PC-3 (cell line): ENCODE results near the gene CSF1R. TPM values are rescaled to one million over a fixed set of nuclear protein-coding genes. Genes with fewer than 3 reads are reported as not detected.

ENCODE experiments used
- ATAC-seq: fragments of 200-7000 bp; cut with Tn5 transposase; 2 replicates; pipeline ENCODE4 v1.9.1; 2020; ENCODE audit warnings: mild to moderate bottlenecking, moderate library complexity
- BruUV-seq: library from RNA; stranded (reverse); fragments of 400-500 nt; replicated peaks from 2 replicates; lab custom pipeline; 2021; lab: Mats Ljungman, UMichigan
- CTCF ChIA-PET: fragments of 300-600 bp; sonication (Branson Sonifier 250); formaldehyde crosslinking; loops from one replicate; lab custom pipeline; 2022; ENCODE audit warnings: antibody characterized with exemption; lab: Charles Lee
- POLR2A ChIA-PET: fragments of 300-600 bp; sonication (Branson Sonifier 250); formaldehyde crosslinking; loops from one replicate; lab custom pipeline; 2022; ENCODE audit warnings: antibody characterized with exemption; ENCODE audit not compliant: unreplicated experiment; lab: Charles Lee
- DNase-seq: peaks from one replicate; pipeline ENCODE4 v3.0.0-alpha.2; 2015
- H2AFZ ChIP-seq: fragments of 300-600 bp; sonication (generic); 2 replicates; pipeline ENCODE4 v1.6.0; 2016; ENCODE audit warnings: antibody characterized with exemption, low read length
- H3F3A ChIP-seq: fragments of 300-600 bp; sonication (generic); one replicate; pipeline ENCODE4 v1.6.0; 2017; ENCODE audit warnings: antibody characterized with exemption, low read length, control low read depth, mild to moderate bottlenecking; ENCODE audit not compliant: unreplicated experiment
- H3K27ac ChIP-seq: fragments of 300-600 bp; sonication (generic); 2 replicates; pipeline ENCODE4 v1.5.1; 2016; ENCODE audit warnings: mild to moderate bottlenecking, low read length
- H3K27me3 ChIP-seq: fragments of 300-600 bp; sonication (generic); 2 replicates; pipeline ENCODE4 v1.6.1; 2016; ENCODE audit warnings: low read length, mixed read lengths
- H3K36me3 ChIP-seq: fragments of 300-600 bp; sonication (generic); 2 replicates; pipeline ENCODE4 v1.6.1; 2016; ENCODE audit warnings: low read depth, mixed run types, low read length, mixed read lengths
- H3K4me1 ChIP-seq: fragments of 300-600 bp; sonication (generic); 2 replicates; pipeline ENCODE4 v1.5.1; 2016; ENCODE audit warnings: low read length; ENCODE audit not compliant: insufficient read depth
- H3K4me2 ChIP-seq: fragments of 300-600 bp; sonication (generic); 2 replicates; pipeline ENCODE4 v1.6.0; 2016; ENCODE audit warnings: low read length
- H3K4me3 ChIP-seq: fragments of 300-600 bp; sonication (generic); 2 replicates; pipeline ENCODE4 v1.5.1; 2016; ENCODE audit warnings: mild to moderate bottlenecking, low read length, mixed read lengths
- H3K79me2 ChIP-seq: fragments of 300-600 bp; sonication (generic); 2 replicates; pipeline ENCODE4 v1.6.1; 2017; ENCODE audit warnings: low read length, mixed read lengths
- H3K9ac ChIP-seq: fragments of 300-600 bp; sonication (generic); 2 replicates; pipeline ENCODE4 v1.6.0; 2016; ENCODE audit warnings: mild to moderate bottlenecking, low read length
- H3K9me2 ChIP-seq: fragments of 300-600 bp; sonication (generic); replicated peaks from 2 replicates; pipeline ENCODE4 v1.6.1; 2016; ENCODE audit warnings: mixed run types, low read length, mixed read lengths
- H3K9me3 ChIP-seq: fragments of 300-600 bp; sonication (generic); 2 replicates; pipeline ENCODE4 v1.6.1; 2016; ENCODE audit warnings: low read length, mixed read lengths
- H4K20me1 ChIP-seq: fragments of 300-600 bp; sonication (generic); 2 replicates; pipeline ENCODE4 v1.6.1; 2016; ENCODE audit warnings: low read length, mixed read lengths
- EZH2 ChIP-seq: fragments of 300-600 bp; sonication (generic); IDR thresholded peaks from one replicate; pipeline ENCODE4 v1.6.1; 2017; ENCODE audit warnings: antibody characterized with exemption, mild to moderate bottlenecking, low read length; ENCODE audit not compliant: unreplicated experiment
- EZH2phosphoT487 ChIP-seq: fragments of 300-600 bp; sonication (generic); IDR thresholded peaks from 2 replicates; pipeline ENCODE4 v1.6.1; 2018; ENCODE audit warnings: mild to moderate bottlenecking, antibody characterized with exemption, low read length, borderline replicate concordance
- intact Hi-C: fragments of 100-400 bp; cut with micrococcal nuclease; formaldehyde crosslinking; loops from 2 replicates; pipeline ENCODE4 v1.9.0; 2023
- total RNA-seq: library from RNA; depleted of rRNA; stranded (reverse); fragments of >200 nt; gene quantifications from 2 replicates; pipeline ENCODE4 v1.2.3, GENCODE V29; 2014
- TF ChIP-seq, protein P1 (sequence below): fragments of 300-600 bp; sonication (generic); conservative IDR thresholded peaks from 2 replicates; pipeline ENCODE4 v1.5.1; 2017; ENCODE audit warnings: antibody characterized with exemption, low read depth, mild to moderate bottlenecking, low read length

CSF1R gene
- total RNA-seq, 1 experiment from 2014 or later, result not detected

DNA sequence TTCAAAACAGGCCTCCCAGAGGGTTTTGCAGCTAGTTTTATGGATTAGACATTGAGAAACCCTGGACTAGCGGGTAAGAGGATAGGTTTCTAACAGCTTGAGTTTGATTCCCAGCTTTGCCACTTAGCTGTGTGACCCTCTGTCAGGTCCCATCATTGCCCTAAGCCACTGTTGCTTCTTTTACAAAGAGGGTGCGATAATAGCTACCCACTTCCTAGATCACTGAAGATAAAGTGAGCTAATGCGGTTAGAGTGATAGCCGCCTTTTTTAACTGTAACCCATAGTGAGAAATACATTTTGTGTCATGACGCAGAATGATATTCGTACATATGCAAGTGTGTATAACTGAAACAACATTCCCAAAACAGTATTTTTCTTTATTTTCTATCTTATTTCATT lies 40.3 kb downstream of the CSF1R start:
- BruUV-seq, result no TSS peak
- H3F3A ChIP-seq, result no peaks in the 10 kb centered on the region
- no peaks in the 10 kb centered on the region for H3K9me3 ChIP-seq
- ChIA-PET POLR2A (no interaction called here), CTCF (no interaction called here)
- no peaks in the 10 kb centered on the region for H4K20me1 ChIP-seq
- peaks cover 43% of the 10 kb centered on the region for H3K4me1 ChIP-seq
- intact Hi-C loops, result no loop called here
- H3K9me2 ChIP-seq, result no peaks in the 10 kb centered on the region
- peaks cover 91% of the 10 kb centered on the region for H3K36me3 ChIP-seq
- TF ChIP-seq EZH2phosphoT487, result no peak
- TF ChIP-seq, protein P1, sequence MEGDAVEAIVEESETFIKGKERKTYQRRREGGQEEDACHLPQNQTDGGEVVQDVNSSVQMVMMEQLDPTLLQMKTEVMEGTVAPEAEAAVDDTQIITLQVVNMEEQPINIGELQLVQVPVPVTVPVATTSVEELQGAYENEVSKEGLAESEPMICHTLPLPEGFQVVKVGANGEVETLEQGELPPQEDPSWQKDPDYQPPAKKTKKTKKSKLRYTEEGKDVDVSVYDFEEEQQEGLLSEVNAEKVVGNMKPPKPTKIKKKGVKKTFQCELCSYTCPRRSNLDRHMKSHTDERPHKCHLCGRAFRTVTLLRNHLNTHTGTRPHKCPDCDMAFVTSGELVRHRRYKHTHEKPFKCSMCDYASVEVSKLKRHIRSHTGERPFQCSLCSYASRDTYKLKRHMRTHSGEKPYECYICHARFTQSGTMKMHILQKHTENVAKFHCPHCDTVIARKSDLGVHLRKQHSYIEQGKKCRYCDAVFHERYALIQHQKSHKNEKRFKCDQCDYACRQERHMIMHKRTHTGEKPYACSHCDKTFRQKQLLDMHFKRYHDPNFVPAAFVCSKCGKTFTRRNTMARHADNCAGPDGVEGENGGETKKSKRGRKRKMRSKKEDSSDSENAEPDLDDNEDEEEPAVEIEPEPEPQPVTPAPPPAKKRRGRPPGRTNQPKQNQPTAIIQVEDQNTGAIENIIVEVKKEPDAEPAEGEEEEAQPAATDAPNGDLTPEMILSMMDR, result no peak
- no peak for TF ChIP-seq EZH2
- ATAC-seq, result no peak
- H3K79me2 ChIP-seq, result no peaks in the 10 kb centered on the region
- no peak overlapping the region for H3K4me2 ChIP-seq
- H3K27ac ChIP-seq, result no peak overlapping the region
- H3K27me3 ChIP-seq, result no peaks in the 10 kb centered on the region
- no peak for DNase-seq
- no peak overlapping the region for H2AFZ ChIP-seq
- no peak overlapping the region for H3K4me3 ChIP-seq
- H3K9ac ChIP-seq, result no peak overlapping the region

DNA sequence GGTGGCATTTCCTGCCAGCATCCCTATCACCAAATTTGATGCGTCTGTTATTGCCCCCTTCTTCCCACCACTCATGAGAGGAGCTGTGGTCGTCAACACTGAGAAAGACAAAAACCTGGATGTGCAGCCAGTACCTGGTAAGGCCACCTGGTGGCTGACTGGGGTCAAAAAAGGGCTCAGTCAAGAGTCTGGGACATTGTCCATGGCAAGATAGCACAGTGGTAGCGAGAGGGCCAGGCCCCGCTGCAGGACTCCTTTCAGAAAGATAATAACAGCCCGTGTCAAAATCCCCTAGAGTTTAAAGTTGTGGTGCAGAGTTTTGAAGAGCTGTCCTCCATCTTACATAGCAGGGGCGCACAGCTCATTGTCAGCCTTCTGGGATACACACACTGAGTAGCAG lies 40.8 kb downstream of the CSF1R start:
- no peaks in the 10 kb centered on the region for H3K9me3 ChIP-seq
- H3K27ac ChIP-seq, result no peak overlapping the region
- no peak overlapping the region for H3K9ac ChIP-seq
- ChIA-PET POLR2A (no interaction called here), CTCF (no interaction called here)
- peaks cover 42% of the 10 kb centered on the region for H3K4me1 ChIP-seq
- H3K27me3 ChIP-seq, result no peaks in the 10 kb centered on the region
- H3K9me2 ChIP-seq, result no peaks in the 10 kb centered on the region
- no peaks in the 10 kb centered on the region for H4K20me1 ChIP-seq
- intact Hi-C loops, result no loop called here
- H2AFZ ChIP-seq, result no peak overlapping the region
- no peaks in the 10 kb centered on the region for H3K79me2 ChIP-seq
- no peak for ATAC-seq
- no peaks in the 10 kb centered on the region for H3F3A ChIP-seq
- TF ChIP-seq, protein P1, result peak; percentile 67
- TF ChIP-seq EZH2 (no peak), EZH2phosphoT487 (no peak)
- peaks cover 91% of the 10 kb centered on the region for H3K36me3 ChIP-seq
- H3K4me2 ChIP-seq, result no peak overlapping the region
- no TSS peak for BruUV-seq
- no peak overlapping the region for H3K4me3 ChIP-seq
- no peak for DNase-seq

DNA sequence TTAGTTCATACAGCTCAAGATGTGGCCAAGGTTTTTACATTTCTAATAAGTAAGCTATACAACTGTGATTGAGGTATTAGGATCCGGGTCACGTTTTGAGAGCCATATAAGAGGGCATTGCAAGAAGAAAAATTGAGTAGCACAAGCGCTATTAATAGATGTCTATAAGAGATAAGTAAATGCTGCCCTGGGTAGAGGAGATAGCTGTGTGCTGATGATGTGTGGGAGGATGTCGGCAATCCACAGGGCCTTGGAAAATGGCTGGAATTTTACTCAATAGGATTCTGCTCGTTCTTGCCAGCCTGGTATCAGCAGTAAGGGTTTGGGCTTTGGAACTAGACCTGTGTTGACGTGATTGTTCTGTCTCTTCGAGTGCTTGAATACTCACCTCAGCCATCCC lies 41.6 kb downstream of the CSF1R start:
- Histone ChIP-seq H3F3A (no peaks in the 10 kb centered on the region), H3K27me3 (no peaks in the 10 kb centered on the region), H3K9me3 (no peaks in the 10 kb centered on the region), H3K4me3 (no peak overlapping the region), H3K36me3 (peaks cover 90% of the 10 kb centered on the region), H3K4me1 (peaks cover 34% of the 10 kb centered on the region), H3K4me2 (no peak overlapping the region), H3K27ac (no peak overlapping the region), H2AFZ (no peak overlapping the region), H4K20me1 (no peaks in the 10 kb centered on the region), H3K9me2 (no peaks in the 10 kb centered on the region), H3K9ac (no peak overlapping the region), H3K79me2 (no peaks in the 10 kb centered on the region)
- intact Hi-C loops, result no loop called here
- TF ChIP-seq EZH2phosphoT487 (no peak), EZH2 (no peak)
- TF ChIP-seq, protein P1, result no peak
- DNase-seq (no peak), ATAC-seq (no peak)
- POLR2A ChIA-PET, result no interaction called here
- CTCF ChIA-PET, result no interaction called here
- BruUV-seq, result no TSS peak
